Activated CD8-positive, alpha-beta memory T cell treated with anti-CD3 and anti-CD28 coated beads, Interleukin-2, amount 50 U/mL, for 24 hours (primary cell): ENCODE measurements around the gene ZNF317.
A peak's percentile ranks its signal among the peaks of the same experiment; 100 is the strongest.

Experiments
- DNase-seq: peaks from one replicate; pipeline ENCODE4 v3.0.0-alpha.2; 2020; ENCODE audit errors: extremely low read depth

The ZNF317 gene

DNA sequence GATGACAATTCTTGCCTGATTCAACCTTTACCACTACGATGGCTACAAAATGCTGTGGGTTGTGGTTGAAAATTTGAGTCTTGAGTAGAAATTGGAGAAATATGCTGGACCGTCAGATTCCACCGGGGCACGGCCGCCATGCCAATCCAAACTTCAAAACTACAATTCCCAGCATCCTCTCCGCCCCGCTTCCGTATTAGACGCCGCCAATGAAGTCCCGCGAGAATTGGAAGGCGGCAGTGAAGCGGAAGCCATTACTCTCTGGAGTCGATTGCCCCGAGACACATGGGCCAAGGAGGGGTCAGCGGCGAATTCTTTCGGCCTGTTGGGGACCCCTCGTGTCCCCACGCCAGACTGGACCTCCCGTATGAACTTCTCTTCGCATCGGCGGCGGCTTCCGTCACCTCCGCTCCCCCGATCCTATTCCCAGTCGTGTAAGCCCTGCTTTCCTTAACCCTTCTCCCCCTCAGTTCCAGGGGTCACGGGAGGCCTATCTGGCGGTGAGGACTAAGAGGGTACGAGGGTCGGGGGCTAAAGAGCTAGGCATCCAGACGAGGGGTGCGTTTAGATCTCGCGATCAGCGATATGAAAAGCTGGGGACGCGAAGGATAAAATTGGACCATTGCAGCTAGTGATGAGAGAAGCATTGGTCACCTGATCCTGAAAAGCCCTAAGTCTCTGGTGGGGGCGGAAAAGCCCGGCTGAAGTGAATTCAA lies at the start of gene ZNF317:
Gene ZNF317, plus strand, starts transcription at position 239 of the 716 bp plus-strand sequence. CDS start 15,620 bp downstream, outside the sequence.
- DNase-seq = peak; percentile 84

DNA sequence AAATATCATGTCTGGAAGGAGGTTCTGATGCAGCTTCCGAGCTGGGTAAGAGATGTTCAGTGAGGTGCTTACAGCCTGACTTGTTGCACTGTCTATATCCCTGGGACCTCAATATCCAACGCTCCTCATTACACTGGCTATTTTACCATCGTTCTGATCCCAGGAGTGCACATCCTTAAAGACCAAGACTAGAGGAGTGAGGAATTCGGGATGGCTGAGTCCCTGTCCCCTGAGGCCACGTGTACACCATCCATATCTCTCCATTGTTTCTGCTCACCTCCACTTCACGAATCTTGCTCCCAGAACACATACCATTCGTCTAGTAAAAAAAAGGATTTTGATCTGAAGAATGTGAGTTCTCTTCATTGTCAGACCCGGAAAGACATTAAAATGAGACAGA lies 32.8 kb upstream of the ZNF317 start, which contains the start of gene OR7G2:
Gene OR7G2, minus strand, starts transcription at position 101 of the 400 bp plus-strand sequence. CDS start 4,232 bp downstream, outside the sequence.
- no peak for DNase-seq

DNA sequence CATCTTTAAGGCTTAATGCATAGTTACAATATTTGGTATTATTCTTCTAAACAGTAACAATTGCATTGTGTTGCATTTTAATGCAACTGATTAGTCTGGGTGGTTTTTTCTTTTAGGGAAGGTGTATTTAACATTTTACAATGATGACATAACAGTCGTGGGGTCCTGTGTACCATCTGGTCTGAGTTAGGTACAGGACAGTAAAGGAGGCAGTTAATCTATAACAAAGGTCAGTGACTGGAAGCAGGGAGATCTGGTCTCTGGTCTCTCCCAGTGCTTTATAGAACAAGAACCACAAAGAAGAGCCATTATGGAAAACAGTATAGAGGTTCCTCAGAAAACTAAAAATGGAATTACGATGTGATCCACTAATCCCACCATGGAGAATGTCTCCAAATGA lies 30.2 kb upstream of the ZNF317 start:
- no peak for DNase-seq

DNA sequence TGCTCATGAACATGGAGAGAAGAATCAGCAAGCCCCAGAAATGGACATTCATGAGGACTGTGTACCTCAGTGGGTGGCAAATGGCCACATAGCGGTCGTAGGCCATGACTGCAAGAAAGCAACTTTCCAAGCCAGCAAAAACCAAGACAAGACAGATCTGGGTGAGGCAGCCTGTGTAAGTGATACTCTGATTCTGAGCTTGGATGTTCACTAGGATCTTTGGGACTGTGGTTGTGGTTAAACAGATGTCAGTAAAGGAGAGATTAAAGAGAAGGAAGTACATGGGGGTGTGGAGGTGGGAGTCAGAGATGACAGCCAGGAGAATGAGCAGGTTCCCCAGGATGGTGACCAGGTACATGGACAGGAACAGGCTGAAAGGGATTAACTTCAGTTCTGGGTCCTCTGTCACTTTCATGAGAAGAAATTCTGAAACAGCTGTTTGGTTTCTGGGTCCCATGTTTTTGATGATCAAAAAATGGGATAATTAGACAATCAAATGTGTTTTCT lies 24.8 kb upstream of the ZNF317 start, which contains the start of gene OR7G1:
Gene OR7G1, minus strand, starts transcription at position 457 of the 507 bp plus-strand sequence. Its CDS starts 0 bp downstream, at position 457.
- no peak for DNase-seq

DNA sequence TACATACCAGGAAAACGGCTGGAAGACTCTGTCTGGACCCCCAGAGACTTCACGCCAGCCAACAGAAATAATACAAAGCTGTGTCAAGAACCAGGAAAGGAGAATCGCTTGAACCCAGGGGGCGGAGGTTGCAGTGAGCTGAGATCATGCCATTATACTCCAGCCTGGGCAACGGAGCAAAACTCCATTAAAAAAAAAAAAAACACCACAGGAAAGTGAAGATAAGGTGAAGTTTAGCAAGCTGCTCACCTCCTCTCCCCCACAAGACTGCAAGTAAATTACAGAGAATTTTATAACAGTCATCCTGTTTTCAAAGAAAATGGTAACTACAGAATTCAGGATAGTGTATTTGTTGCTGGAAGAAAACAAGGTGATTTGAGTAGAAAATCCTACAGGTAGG lies 23.6 kb upstream of the ZNF317 start:
- DNase-seq = no peak

DNA sequence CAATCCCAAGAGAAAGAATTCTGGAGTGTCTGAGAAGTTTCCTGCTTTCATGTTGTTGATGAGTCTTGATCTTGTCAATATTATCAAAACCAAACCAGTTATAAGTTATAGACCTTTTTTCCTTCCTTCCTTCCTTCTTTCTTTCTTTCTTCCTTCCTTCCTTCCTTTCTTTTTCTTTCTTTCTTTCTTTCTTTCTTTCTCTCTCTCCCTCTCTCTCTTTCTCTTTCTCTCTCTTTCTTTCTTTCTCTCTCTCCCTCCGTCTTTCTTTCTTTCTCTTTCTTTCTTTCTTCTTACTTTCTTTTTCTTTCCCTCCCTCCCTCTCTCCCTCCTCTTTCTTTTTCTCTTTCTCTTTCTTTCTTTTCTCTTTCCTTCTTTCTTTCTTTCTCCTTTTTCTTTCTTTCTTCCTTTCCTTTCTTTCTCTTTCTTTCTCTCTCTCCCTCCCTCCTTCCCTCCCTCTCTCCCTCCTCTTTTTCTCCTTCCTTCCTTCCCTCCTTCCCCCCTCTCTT lies 13.2 kb upstream of the ZNF317 start, which contains the start of gene OR7G3:
Gene OR7G3, minus strand, starts transcription at position 51 of the 506 bp plus-strand sequence. Its CDS starts 0 bp downstream, at position 51.
- no peak for DNase-seq

DNA sequence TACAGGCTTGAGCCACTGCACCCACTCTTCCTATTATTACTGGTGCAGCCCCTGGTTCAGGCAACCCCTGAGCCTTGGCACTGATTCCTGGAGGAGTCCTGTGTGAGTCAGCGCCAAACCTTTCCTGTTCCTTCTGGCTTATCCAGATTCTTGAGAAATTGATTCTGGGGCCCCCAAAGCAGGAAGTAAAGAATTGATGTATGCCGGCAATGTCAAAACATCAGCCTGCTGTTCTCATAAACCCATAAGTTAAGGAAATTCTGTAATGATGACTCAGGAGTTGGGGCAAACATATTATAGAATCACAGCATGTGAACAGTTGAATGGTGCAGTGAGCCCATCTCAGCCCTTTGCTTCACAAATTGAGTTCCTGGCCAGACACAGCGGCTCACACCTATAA lies 12.0 kb upstream of the ZNF317 start:
- no peak for DNase-seq

DNA sequence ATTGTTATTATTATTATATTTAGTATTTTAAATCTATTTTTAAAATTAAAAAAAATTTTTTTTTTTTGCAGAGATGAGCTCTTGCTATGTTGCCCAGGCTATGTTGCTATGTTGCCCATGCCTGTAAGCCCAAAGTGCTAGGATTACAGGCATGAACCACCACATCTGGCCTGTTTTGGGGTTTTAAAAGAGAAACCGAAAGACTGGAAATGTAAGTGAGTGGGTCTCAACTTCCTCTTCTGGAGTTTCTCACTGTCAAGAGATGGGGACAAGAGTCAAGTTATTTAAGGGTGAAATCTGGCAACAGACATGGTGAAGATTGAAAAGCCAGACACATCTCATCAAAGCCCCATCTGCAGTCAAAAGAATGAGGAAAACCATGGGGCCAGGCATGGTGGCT lies 9.2 kb upstream of the ZNF317 start:
- DNase-seq = no peak

DNA sequence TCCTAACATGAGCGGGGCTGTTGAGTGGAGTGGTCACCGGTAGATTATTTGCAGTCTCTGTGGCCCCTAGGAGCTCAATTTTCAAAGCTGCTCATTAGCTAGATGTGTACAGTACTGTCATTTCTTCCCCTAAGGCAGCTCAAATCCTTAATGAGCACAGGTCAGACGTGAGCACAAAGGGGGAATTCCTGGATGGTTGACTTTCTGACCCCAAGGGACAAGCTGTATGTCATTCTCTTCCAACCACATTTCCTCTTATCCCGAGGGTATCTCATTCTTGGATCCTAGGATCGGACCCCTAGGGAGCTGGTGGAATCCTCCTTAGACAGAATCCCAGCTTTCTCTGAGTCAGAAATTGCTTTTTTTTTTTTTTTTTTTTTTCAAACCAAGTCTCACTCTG lies 7.8 kb upstream of the ZNF317 start:
- no peak for DNase-seq

DNA sequence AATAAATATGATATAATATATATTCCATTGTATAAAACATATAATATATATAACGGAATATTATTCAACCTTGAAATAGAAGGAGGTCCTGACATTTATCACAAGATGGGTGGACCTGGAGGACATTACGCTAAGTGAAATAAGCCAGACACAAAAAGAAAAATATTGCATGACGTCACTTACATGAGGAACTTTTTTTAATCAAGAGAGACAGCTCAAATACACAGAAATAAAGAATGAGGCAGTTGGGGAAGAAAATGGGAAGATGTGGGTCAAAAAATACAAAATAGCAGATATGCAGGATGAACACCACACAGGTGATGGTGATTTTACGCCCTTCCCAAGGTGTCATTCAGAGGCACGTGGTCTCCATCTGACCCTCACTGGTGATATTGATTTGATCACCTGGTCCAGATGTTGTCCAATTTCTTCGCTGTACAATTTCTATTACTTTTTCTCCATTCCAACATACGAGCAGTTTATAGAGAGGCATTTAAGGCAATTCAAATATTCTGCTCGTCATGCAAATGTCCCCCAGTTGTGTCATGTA lies 513 bp upstream of the ZNF317 start:
- DNase-seq = no peak

DNA sequence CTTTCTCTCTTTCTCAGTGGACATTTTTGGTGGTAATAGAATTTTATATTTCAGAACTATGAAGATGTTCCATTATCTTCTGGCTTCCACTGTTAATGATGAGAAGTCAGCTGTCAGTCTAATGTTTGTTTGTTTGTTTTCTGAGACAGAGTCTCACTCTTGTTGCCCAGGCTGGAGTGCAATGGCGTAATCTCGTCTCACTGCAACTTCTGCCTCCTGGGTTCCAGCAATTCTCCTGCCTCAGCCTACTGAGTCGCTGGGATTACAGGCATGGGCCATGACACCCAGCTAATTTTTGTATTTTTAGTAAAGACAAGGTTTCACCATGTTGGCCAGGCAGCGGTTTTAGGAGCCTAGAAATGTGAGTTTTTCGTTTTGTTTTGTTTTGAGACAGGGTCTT lies 4.7 kb downstream of the ZNF317 start:
- DNase-seq = no peak

DNA sequence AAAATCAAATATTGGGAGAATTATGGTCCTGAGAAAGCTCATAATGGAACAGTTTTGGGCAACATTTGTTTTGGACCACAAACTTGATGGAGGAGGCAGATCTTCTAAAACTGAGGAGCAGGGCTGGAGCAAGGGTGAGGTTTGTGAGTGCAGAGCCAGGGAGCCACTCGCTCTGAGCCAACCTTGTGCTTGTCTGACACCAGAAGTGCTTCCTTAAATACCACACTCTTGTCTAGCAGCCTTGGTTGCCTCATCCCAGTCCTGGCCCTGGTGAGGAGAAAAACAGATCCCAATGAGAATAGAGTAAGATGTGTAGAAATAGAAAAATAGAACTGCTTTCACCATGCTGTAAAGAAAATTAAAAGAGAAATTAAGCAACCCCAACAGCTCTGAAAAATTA lies 6.7 kb downstream of the ZNF317 start:
- no peak for DNase-seq

DNA sequence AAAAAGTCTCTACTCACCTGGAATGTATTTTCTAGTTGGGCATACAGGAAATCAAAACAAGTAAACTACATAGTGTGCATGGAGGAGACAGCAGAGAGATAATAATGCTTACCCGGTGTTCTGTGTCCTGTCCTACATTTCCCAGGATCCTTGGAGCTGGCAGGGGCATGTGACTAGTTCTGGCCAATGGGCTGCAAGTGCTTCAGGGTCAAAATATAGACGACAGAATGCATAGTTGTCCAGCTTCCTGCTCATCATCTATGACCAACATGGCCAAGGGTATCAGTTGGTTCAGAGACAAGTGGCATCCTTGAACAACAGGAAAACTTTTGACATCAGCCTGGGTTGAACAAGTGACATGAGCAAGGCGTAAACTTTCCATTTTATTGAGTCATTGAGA lies 8.5 kb downstream of the ZNF317 start:
- DNase-seq = no peak

DNA sequence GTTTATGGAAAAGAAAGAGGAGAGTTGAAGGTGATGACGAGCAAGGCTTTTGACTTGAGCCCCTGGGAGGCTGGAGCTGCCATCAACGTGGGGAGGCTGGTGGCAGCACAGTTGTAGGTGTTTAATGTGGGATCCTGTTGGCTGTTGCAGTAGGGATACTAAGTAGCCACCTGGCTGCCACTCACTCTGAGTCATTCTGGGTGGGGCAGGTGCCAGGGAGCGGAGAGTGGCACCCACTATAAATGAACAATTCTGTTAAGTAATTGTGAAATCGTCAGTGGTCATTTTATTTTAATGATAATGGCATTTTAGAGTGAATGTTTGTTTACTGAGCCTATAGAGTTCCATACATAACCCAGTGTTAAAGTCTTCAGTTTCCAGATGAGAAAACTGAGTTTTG lies 9.8 kb downstream of the ZNF317 start:
- no peak for DNase-seq

DNA sequence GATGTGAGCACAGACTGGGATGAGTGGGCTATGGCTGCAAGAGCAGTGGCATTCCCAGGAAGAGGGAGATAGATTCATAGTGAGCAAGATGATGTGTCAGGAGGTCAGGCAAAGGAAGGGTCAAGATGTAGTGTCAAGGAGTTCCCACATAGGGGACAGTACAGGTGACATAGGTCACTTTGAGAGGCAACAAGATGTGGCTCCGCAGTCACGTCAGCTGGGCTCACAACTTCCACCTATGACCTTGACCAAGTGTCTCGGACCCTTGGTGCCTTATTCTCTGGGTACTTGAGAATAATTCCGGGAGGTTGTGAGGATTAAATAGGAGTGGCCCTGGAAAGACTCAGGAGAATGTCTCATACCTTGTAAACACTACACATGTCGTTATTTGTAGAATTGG lies 10.5 kb downstream of the ZNF317 start:
- DNase-seq = no peak

DNA sequence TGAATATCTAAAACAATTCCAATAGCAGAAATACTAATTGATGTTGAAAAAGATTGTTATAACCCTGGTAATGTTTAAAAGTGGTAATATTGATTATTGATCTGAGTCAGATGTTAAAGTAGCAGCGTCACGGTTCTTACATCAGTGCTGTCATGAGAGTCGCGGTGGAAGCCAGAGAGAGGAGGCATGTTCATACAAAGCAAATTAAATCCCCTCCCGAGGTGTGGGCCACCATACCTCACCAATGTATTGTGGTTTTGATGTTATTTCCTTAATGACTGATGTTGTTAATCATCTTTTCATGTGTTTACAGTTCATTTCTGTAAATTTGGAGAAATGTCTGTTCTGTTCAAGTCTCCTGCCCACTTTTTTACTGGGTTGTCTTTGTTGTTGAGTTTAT lies 11.2 kb downstream of the ZNF317 start:
- DNase-seq = no peak

DNA sequence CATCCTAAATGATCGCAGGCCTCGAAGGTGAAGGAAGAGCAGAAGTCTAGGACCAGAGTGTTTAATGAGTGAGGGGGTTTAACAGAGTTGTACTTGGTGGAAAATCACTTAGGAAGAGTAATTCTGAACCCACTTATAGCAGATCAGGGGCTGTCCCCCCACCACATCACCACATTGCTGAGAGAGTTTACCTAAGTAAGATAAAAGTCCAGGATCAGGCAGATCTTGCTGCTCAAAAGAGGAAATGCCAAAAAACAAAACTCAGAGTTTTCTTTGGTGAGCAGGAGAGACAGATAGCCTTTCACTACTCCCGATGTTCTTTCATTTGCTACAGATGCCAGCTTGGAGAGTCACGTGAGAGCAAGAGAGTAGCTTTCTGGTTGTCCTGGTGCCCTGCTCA lies 15.4 kb downstream of the ZNF317 start:
- DNase-seq = no peak

DNA sequence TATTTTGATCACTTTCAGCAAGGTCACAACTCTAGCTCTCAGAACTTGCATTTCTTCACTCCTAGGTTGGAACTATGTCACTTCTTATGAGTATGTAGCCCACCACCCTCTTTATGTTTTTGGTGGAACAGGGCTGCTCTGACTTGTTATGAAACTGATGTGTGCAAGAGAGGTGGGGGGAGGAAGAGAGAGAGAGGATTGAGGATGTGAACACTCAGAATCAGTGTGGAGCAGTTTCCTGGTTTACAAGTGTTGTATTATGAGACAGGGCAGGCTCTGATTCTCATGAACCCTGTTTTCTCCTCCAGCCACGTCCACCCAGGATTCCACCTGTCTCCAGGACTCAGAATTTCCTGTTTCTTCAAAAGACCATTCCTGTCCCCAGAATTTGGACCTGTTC lies 16.1 kb downstream of the ZNF317 start:
- no peak for DNase-seq

DNA sequence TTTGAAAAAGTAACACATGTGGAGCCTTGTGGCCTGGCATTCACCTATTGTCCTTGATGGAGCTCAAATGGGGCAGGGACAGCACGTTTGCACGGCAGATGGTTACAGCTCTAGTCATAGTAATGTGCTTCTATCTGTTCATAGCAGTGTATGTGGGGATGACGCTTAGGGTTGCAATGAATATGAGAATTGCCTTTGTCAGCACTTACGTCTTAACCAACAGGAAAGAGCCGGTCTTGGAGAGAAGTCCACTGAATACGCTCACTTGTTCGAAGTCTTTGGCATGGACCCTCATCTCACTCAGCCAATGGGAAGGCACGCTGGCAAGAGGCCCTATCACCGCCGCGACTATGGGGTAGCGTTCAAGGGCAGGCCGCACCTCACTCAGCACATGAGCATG lies 19.7 kb downstream of the ZNF317 start:
- no peak for DNase-seq

DNA sequence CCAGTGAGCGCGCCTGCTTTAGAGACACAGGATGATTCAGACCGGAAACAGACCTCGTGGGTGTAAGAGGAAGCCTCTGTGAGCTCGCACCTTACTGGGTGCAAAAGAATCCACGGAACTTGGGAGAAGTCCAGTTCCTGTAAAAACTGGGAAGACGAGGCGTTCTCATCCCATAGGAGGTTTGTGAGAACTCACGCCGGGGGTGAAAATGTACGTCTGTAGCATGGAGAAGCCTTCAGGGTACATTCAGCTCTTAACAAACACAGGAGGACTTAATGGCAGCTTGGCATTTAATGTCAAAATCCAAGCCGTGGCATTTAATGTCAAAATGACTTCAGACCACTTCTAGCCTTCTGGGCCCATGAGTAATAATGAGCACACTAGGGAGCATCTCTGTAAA lies 21.2 kb downstream of the ZNF317 start:
- no peak for DNase-seq

DNA sequence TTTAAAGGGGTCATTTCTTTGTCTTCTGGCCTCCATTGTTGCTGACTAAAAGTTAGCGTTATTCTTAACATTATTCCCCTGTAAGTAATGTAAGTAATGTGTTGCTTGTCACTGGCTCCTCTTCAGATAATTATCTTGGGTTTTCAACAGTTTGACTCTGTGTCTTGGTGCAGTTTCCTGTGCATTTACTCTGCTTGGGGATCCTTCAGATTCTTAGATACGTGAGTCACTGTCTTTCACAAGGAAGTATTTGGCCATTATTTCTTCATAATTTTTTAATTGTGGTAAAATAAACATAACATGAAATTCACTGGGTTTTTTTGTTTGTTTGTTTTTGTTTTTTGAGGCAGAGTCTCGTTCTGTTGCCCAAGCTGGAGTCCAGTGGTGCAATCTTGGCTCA lies 25.1 kb downstream of the ZNF317 start:
- no peak for DNase-seq

DNA sequence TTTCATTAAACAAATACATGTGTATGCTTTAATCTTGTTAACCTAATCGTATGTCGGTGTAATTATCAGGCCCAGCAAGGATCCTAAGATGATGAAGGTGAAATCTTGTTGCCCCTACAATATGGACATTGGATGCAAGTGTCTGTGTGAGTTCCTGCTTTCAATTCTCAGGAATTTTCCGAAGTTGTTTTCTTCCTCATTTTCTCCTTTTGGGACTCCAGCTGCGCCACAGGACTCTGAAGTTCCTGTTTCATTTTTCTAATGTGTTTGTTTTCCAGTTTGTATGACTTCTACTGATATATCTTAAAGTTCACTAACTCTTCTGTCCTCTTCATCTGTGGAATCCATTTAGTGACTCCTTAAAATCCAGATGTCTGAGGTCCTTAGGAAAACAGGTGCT lies 26.6 kb downstream of the ZNF317 start:
- DNase-seq = no peak

DNA sequence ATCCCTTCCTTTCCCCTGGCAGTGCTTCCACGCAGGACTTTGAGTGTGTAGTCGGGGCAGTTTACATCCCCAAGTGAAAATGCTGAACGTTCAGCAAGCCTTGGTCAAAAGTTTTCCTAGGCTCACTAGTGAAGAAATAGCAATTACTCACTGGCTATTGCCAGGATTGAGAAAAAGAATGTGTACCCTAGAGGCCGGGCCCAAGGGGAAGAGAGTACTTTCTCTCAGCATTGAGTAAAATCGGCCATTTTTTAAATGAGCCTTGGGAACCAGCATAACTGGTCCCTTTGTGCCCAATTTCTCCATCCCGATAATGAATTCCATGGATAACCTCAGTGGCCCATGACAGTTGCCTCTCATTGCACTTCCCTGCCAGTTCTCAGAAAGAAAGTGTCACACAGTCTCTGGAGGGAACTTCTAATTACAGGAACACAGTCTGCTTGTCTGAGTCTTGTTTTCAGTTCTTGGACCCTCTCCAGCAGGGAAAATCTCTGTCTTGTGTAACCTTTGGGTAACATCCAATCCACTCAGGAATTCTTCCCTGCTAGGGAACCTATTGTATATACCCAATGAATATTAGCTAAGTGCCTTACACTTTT lies 31.3 kb downstream of the ZNF317 start:
- DNase-seq = no peak
